Anterior cingulate cortex (tissue), 58 donors: ENCODE data around the gene TCL1A.
"Not testable (repeated sequence)": the region's sequence is repeated elsewhere in the genome, so short reads cannot be mapped to it uniquely, and the experiment has no call there.

Source experiments
- DNase-seq, 58 donors: peaks; one replicate each; lab custom pipeline; 2025; lab: John Stamatoyannopoulos, UW

TCL1A gene

GRCh38 chr14:95679148-95679815 is 34.6 kb downstream of the TCL1A start:
- DNase-seq, result no peak

- no peak for DNase-seq
Measured at GRCh38 chr14:95677179-95677835, 36.6 kb downstream of the TCL1A start.

GRCh38 chr14:95675486-95675885 is 38.4 kb downstream of the TCL1A start:
- DNase-seq, result no peak

- DNase-seq, result no peak
Measured at GRCh38 chr14:95674613-95675012, 39.3 kb downstream of the TCL1A start.

GRCh38 chr14:95668235-95668772 is 45.6 kb downstream of the TCL1A start:
- DNase-seq, result no peak

- no peak for DNase-seq
Measured at GRCh38 chr14:95667249-95667693, 46.7 kb downstream of the TCL1A start.

- DNase-seq, result no peak
Measured at GRCh38 chr14:95666450-95666849, 47.5 kb downstream of the TCL1A start.

GRCh38 chr14:95665530-95665929 is 48.4 kb downstream of the TCL1A start:
- not testable (repeated sequence) for DNase-seq

GRCh38 chr14:95664546-95664945 is 49.4 kb downstream of the TCL1A start:
- DNase-seq, result peak in 1 of 58 donors; percentile 36

- peak in 20 of 58 donors; percentile 2 to 36 (median 10) for DNase-seq
Measured at GRCh38 chr14:95664066-95664465, 49.9 kb downstream of the TCL1A start.

- no peak for DNase-seq
Measured at GRCh38 chr14:95663226-95663797, 50.6 kb downstream of the TCL1A start.

GRCh38 chr14:95662376-95663186 is 51.3 kb downstream of the TCL1A start:
- no peak for DNase-seq

- no peak for DNase-seq
Measured at GRCh38 chr14:95660651-95661515, 53.0 kb downstream of the TCL1A start.

GRCh38 chr14:95659990-95660385 is 53.9 kb downstream of the TCL1A start:
- no peak for DNase-seq
